PC-9 (cell line): ENCODE results near the gene MAP3K4. TPM values are rescaled to one million over a fixed set of nuclear protein-coding genes. Genes with fewer than 3 reads are reported as not detected.

Experiments used
- Bru-seq: library from RNA; stranded (reverse); fragments of 400-500 nt; gene quantifications from one replicate; lab custom pipeline; 2021; lab: Mats Ljungman, UMichigan
- BruChase-seq, 2 experiments: library from RNA; stranded (reverse); fragments of 400-500 nt; gene quantifications; one replicate each; lab custom pipeline; 2021; lab: Mats Ljungman, UMichigan
- BruUV-seq: library from RNA; stranded (reverse); fragments of 400-500 nt; replicated peaks from 2 replicates; lab custom pipeline; 2021; lab: Mats Ljungman, UMichigan
- CTCF ChIA-PET: fragments of 300-600 bp; sonication (Branson Sonifier 250); formaldehyde crosslinking; loops from one replicate; lab custom pipeline; 2022; ENCODE audit warnings: antibody characterized with exemption; lab: Charles Lee
- POLR2A ChIA-PET: fragments of 300-600 bp; sonication (Branson Sonifier 250); formaldehyde crosslinking; loops from one replicate; lab custom pipeline; 2022; ENCODE audit warnings: antibody characterized with exemption; ENCODE audit not compliant: unreplicated experiment; lab: Charles Lee
- DNase-seq, 2 experiments: peaks; one replicate each; pipeline versions ENCODE4 v3.0.0 to v3.0.0-alpha.2; 2015 to 2022; ENCODE audit warnings: mixed read lengths in 1 of 2
- H2AFZ ChIP-seq: fragments of 200-600 bp; sonication (generic); 2 replicates; pipeline ENCODE4 v1.8.1; 2017; ENCODE audit warnings: antibody characterized with exemption
- H3F3A ChIP-seq: fragments of 200-600 bp; sonication (generic); 2 replicates; pipeline ENCODE4 v1.8.1; 2017; ENCODE audit warnings: antibody characterized with exemption, mild to moderate bottlenecking, low read depth; ENCODE audit not compliant: insufficient read depth
- H3K27ac ChIP-seq: fragments of 200-600 bp; sonication (generic); 2 replicates; pipeline ENCODE4 v1.6.1; 2016; ENCODE audit warnings: mixed run types
- H3K27me3 ChIP-seq: fragments of 200-600 bp; sonication (generic); 2 replicates; pipeline ENCODE4 v1.6.1; 2016; ENCODE audit warnings: low read depth, mixed run types; ENCODE audit not compliant: insufficient read depth
- H3K36me3 ChIP-seq: fragments of 200-600 bp; sonication (generic); 2 replicates; pipeline ENCODE4 v1.6.1; 2016; ENCODE audit warnings: low read depth, mixed run types
- H3K4me1 ChIP-seq: fragments of 200-600 bp; sonication (generic); replicated peaks from 2 replicates; pipeline ENCODE4 v1.6.1; 2016; ENCODE audit warnings: mixed run types; ENCODE audit not compliant: insufficient read depth
- H3K4me2 ChIP-seq: fragments of 200-600 bp; sonication (generic); 2 replicates; pipeline ENCODE4 v1.6.1; 2017; ENCODE audit warnings: mixed run types
- H3K4me3 ChIP-seq: fragments of 200-600 bp; sonication (generic); 2 replicates; pipeline ENCODE4 v1.6.1; 2016; ENCODE audit warnings: mixed run types
- H3K79me2 ChIP-seq: fragments of 200-600 bp; sonication (generic); 2 replicates; pipeline ENCODE4 v1.6.1; 2017; ENCODE audit warnings: low read depth, mixed run types
- H3K9me2 ChIP-seq: fragments of 200-600 bp; sonication (generic); 2 replicates; pipeline ENCODE4 v1.8.1; 2017; ENCODE audit warnings: mild to moderate bottlenecking; ENCODE audit not compliant: insufficient read depth
- H3K9me3 ChIP-seq: fragments of 200-600 bp; sonication (generic); 2 replicates; pipeline ENCODE4 v1.8.1; 2016; ENCODE audit warnings: low read depth; ENCODE audit not compliant: insufficient read depth
- H4K20me1 ChIP-seq: fragments of 200-600 bp; sonication (generic); 2 replicates; pipeline ENCODE4 v1.8.1; 2017; ENCODE audit not compliant: insufficient read depth
- EZH2 ChIP-seq: fragments of 200-600 bp; sonication (generic); IDR thresholded peaks from 2 replicates; pipeline ENCODE4 v1.8.0; 2017; ENCODE audit warnings: antibody characterized with exemption, low read depth
- intact Hi-C: fragments of 100-400 bp; cut with micrococcal nuclease; formaldehyde crosslinking; loops from one replicate; pipeline ENCODE4 v1.10.0; 2022; ENCODE audit not compliant: unreplicated experiment
- long read RNA-seq: library from polyadenylated mRNA; stranded (forward); transcript quantifications from one replicate; pipeline ENCODE4 v2.0.0, GENCODE V29; 2022
- total RNA-seq: library from RNA; stranded (reverse); gene quantifications from 2 replicates; pipeline ENCODE4 v1.2.3, GENCODE V29; 2021
- TF ChIP-seq, protein P1 (sequence below): fragments of 200-600 bp; sonication (generic); conservative IDR thresholded peaks from 2 replicates; pipeline ENCODE4 v1.6.1; 2017; ENCODE audit warnings: mixed run types, antibody characterized with exemption, mild to moderate bottlenecking, moderate library complexity

MAP3K4 gene, protein sequence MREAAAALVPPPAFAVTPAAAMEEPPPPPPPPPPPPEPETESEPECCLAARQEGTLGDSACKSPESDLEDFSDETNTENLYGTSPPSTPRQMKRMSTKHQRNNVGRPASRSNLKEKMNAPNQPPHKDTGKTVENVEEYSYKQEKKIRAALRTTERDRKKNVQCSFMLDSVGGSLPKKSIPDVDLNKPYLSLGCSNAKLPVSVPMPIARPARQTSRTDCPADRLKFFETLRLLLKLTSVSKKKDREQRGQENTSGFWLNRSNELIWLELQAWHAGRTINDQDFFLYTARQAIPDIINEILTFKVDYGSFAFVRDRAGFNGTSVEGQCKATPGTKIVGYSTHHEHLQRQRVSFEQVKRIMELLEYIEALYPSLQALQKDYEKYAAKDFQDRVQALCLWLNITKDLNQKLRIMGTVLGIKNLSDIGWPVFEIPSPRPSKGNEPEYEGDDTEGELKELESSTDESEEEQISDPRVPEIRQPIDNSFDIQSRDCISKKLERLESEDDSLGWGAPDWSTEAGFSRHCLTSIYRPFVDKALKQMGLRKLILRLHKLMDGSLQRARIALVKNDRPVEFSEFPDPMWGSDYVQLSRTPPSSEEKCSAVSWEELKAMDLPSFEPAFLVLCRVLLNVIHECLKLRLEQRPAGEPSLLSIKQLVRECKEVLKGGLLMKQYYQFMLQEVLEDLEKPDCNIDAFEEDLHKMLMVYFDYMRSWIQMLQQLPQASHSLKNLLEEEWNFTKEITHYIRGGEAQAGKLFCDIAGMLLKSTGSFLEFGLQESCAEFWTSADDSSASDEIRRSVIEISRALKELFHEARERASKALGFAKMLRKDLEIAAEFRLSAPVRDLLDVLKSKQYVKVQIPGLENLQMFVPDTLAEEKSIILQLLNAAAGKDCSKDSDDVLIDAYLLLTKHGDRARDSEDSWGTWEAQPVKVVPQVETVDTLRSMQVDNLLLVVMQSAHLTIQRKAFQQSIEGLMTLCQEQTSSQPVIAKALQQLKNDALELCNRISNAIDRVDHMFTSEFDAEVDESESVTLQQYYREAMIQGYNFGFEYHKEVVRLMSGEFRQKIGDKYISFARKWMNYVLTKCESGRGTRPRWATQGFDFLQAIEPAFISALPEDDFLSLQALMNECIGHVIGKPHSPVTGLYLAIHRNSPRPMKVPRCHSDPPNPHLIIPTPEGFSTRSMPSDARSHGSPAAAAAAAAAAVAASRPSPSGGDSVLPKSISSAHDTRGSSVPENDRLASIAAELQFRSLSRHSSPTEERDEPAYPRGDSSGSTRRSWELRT (N-terminal part only)
- 13.0 and 20.0 TPM in 2 replicates for total RNA-seq
- percentile 68 among the genes with signal in this experiment for Bru-seq, nascent RNA
- percentile 70 among the genes with signal in this experiment for BruChase-seq, experiment 1, labeled RNA remaining after a 2-hour chase
- BruChase-seq, experiment 2, labeled RNA remaining after a 6-hour chase, result percentile 63 among the genes with signal in this experiment
- long read RNA-seq, full-length matches to known transcripts, result 2 of 3 reads
- long read RNA-seq, partial matches to known transcripts, result 1 of 3 reads
- long read RNA-seq, other reads (novel, unspliced or antisense), result 0 of 3 reads

DNA sequence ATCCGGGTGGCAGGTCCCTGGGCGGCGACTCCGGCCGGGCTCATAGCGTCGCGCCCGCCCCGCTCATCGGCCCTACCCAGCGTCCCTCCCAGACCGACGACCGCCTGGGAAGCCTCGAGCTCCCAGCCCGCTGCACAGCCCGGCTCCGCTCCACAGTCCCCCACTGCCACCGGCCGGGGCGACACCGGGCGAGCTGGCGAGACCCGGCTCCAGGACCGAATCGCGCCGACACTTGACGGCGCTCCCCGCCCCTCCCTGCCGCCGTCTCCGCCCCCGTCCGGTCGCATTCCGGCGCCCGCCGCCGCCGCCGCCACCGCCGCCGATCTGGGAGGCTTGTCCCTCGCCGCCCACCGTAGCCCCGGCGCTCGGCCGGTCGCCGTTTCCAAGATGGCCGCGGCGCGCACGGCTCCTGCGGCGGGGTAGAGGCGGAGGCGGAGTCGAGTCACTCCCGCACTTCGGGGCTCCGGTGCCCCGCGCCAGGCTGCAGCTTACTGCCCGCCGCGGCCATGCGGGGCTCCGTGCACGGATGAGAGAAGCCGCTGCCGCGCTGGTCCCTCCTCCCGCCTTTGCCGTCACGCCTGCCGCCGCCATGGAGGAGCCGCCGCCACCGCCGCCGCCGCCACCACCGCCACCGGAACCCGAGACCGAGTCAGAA lies at the start of gene MAP3K4:
MAP3K4 (plus strand) TSS at position 364 of the 655 bp plus-strand sequence; CDS start at position 527, 163 bp downstream.
- Histone ChIP-seq H3K9me2 (no peaks in the 10 kb centered on the region), H4K20me1 (0 out of 2 replicates have a peak, but pooled peaks cover 3% of the 10 kb centered on the region), H3F3A (peaks cover 11% of the 10 kb centered on the region; the same call in 1 of the 2 replicates), H3K27me3 (no peaks in the 10 kb centered on the region), H3K4me1 (peaks cover 9% of the 10 kb centered on the region; the same call in 1 of the 2 replicates), H3K36me3 (no peaks in the 10 kb centered on the region), H3K79me2 (peaks cover 29% of the 10 kb centered on the region), H3K9me3 (no peaks in the 10 kb centered on the region), H3K4me2 (peak within 1 kb of the TSS; percentile 100), H3K4me3 (peak within 1 kb of the TSS; percentile 97), H3K27ac (peak within 1 kb of the TSS; percentile 11; the same call in 1 of the 2 replicates), H2AFZ (peak within 1 kb of the TSS; percentile 95)
- POLR2A ChIA-PET, result interaction anchor here (0.6 to 0.9 kb wide), 2 partner anchors 1013 to 1229 kb away, joined by 3 read pairs; partner anchors contain the start of gene ACAT2
- CTCF ChIA-PET, result no interaction called here
- peak; percentile 59 to 65 for DNase-seq
- no peak for TF ChIP-seq EZH2
- TF ChIP-seq, protein P1, sequence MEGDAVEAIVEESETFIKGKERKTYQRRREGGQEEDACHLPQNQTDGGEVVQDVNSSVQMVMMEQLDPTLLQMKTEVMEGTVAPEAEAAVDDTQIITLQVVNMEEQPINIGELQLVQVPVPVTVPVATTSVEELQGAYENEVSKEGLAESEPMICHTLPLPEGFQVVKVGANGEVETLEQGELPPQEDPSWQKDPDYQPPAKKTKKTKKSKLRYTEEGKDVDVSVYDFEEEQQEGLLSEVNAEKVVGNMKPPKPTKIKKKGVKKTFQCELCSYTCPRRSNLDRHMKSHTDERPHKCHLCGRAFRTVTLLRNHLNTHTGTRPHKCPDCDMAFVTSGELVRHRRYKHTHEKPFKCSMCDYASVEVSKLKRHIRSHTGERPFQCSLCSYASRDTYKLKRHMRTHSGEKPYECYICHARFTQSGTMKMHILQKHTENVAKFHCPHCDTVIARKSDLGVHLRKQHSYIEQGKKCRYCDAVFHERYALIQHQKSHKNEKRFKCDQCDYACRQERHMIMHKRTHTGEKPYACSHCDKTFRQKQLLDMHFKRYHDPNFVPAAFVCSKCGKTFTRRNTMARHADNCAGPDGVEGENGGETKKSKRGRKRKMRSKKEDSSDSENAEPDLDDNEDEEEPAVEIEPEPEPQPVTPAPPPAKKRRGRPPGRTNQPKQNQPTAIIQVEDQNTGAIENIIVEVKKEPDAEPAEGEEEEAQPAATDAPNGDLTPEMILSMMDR, result no peak
- BruUV-seq, result no TSS peak
- intact Hi-C loops, result no loop called here

DNA sequence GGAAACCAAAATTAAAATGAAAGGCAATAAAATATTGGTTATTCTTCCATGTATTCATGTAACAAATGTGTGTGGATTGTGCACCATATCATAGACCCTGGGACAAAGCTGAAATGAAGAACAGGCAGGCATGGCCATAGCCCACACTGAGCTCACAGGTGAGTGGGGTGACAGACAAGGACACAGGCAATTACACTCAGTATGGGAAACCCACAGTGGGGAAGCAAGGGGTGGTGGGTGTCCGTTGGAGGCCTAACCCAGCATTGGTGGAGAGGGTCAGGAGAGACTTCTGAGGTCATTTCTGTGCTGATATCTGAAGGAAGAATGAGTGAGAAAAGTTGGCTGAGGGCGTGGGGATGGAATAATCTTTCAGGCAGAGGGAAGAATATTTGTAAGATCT lies 47.6 kb upstream of the MAP3K4 start:
- Histone ChIP-seq H3K36me3 (no peaks in the 10 kb centered on the region), H4K20me1 (no peaks in the 10 kb centered on the region), H3K4me2 (no peak overlapping the region), H3K79me2 (no peaks in the 10 kb centered on the region), H2AFZ (no peak overlapping the region), H3K9me3 (no peaks in the 10 kb centered on the region), H3K4me3 (no peak overlapping the region), H3F3A (no peaks in the 10 kb centered on the region), H3K9me2 (no peaks in the 10 kb centered on the region), H3K27ac (no peak overlapping the region), H3K27me3 (peaks cover 20% of the 10 kb centered on the region), H3K4me1 (no peaks in the 10 kb centered on the region)
- no peak for DNase-seq
- intact Hi-C loops, result no loop called here
- no TSS peak for BruUV-seq
- TF ChIP-seq EZH2, result no peak
- TF ChIP-seq, protein P1, result no peak
- POLR2A ChIA-PET, result no interaction called here
- CTCF ChIA-PET, result no interaction called here
